GM18858 (cell line): ENCODE measurements around the gene CNP.

Experiments
- ATAC-seq: cut with Tn5 transposase; IDR thresholded peaks from one replicate; pipeline ENCODE4 v1.9.1; 2021; ENCODE audit not compliant: unreplicated experiment

CNP gene

GRCh38 chr17:41972571-41973407 is 6.2 kb downstream of the CNP start:
- ATAC-seq: no peak

GRCh38 chr17:41973408-41973811 is 6.8 kb downstream of the CNP start:
- ATAC-seq: no peak

- ATAC-seq: no peak
Measured at GRCh38 chr17:41974031-41974430, 7.4 kb downstream of the CNP start.

GRCh38 chr17:41974658-41975057 is 8.1 kb downstream of the CNP start:
- ATAC-seq: no peak

GRCh38 chr17:41975099-41976083 is 8.8 kb downstream of the CNP start:
- no peak for ATAC-seq

GRCh38 chr17:41976142-41976768 is 9.7 kb downstream of the CNP start:
- ATAC-seq: no peak

GRCh38 chr17:41977991-41978390 is 11.4 kb downstream of the CNP start:
- ATAC-seq: no peak

GRCh38 chr17:41982026-41982760 is 15.6 kb downstream of the CNP start:
- ATAC-seq: no peak

GRCh38 chr17:41984454-41984853 is 17.9 kb downstream of the CNP start:
- ATAC-seq: no peak

- ATAC-seq: no peak
Measured at GRCh38 chr17:41985919-41986318, 19.3 kb downstream of the CNP start.

GRCh38 chr17:41986634-41987033 is 20.0 kb downstream of the CNP start:
- no peak for ATAC-seq

- no peak for ATAC-seq
Measured at GRCh38 chr17:41987642-41988041, 21.0 kb downstream of the CNP start.

- no peak for ATAC-seq
Measured at GRCh38 chr17:41988418-41988817, 21.8 kb downstream of the CNP start.

GRCh38 chr17:41989702-41990419 is 23.3 kb downstream of the CNP start:
- no peak for ATAC-seq

- ATAC-seq: no peak
Measured at GRCh38 chr17:41992576-41992975, 26.0 kb downstream of the CNP start.

- no peak for ATAC-seq
Measured at GRCh38 chr17:41996855-41997164, 30.2 kb downstream of the CNP start.

- no peak for ATAC-seq
Measured at GRCh38 chr17:41998497-41998896, 31.9 kb downstream of the CNP start.

GRCh38 chr17:42000413-42001133 is 34.0 kb downstream of the CNP start:
- no peak for ATAC-seq

GRCh38 chr17:42001729-42002128 is 35.1 kb downstream of the CNP start:
- no peak for ATAC-seq
